ENCODE measurements around the gene MAP4K3. TPM values are rescaled to one million over a fixed set of nuclear protein-coding genes. Genes with fewer than 3 reads are reported as not detected.
"Not testable (repeated sequence)": the region's sequence is repeated elsewhere in the genome, so short reads cannot be mapped to it uniquely, and the experiment has no call there.

The MAP4K3 gene
- total and polyA plus RNA-seq, 2 of the 4 experiments (the other 2 are of a cell fraction) = 13.2 to 32.6 TPM

GRCh38 chr2:39321056-39322035 lies 115.7 kb downstream of the MAP4K3 start:
- H3K4me3 ChIP-seq (ENCODE audit: insufficient read depth, low read depth, low read length); H2BK5ac ChIP-seq (ENCODE audit: low read depth, low read length, poor library complexity, severe bottlenecking); H3K14ac ChIP-seq (replicated peaks; ENCODE audit: low read depth, low read length); H2BK120ac ChIP-seq (ENCODE audit: low read depth, low read length); H3K9ac ChIP-seq (ENCODE audit: low read depth, low read length); H3K9me1 ChIP-seq (ENCODE audit: insufficient read depth, low read length); H2BK20ac ChIP-seq (ENCODE audit: low read depth, low read length); POLR2A ChIA-PET (ENCODE audit: unreplicated experiment); H2AK5ac ChIP-seq (ENCODE audit: low read depth, low read length); H2AFZ ChIP-seq (replicated peaks; ENCODE audit: low read length, poor library complexity); H3K36me3 ChIP-seq (ENCODE audit: control insufficient read depth, insufficient read depth, low read length); H3K18ac ChIP-seq (ENCODE audit: low read depth, low read length); DNase-seq; dilution Hi-C loops (cut with HindIII; ENCODE audit: low sequenced_read_pairs, unreplicated experiment); H4K8ac ChIP-seq (ENCODE audit: low read depth in 2 of 2, low read length in 2 of 2); H2AK9ac ChIP-seq (replicated peaks; ENCODE audit: low read depth, low read length, poor library complexity); intact Hi-C loops (cut with micrococcal nuclease); ATAC-seq (ENCODE audit: low read depth); H4K5ac ChIP-seq (ENCODE audit: low read depth, low read length); BruUV-seq (replicated peaks); H4K20me1 ChIP-seq (ENCODE audit: insufficient read depth, low read length); H3K56ac ChIP-seq (ENCODE audit: extremely low read depth, insufficient read depth, low read length); H3K27me3 ChIP-seq (ENCODE audit: control insufficient read depth, insufficient read depth, low read length); H4K91ac ChIP-seq (ENCODE audit: insufficient read depth, low read depth, low read length); H3K4ac ChIP-seq (ENCODE audit: low read depth, low read length); H3K9me3 ChIP-seq (ENCODE audit: control insufficient read depth, insufficient read depth, low read length); in situ Hi-C loops (cut with MboI; ENCODE audit: low sequenced_read_pairs); H2BK15ac ChIP-seq (ENCODE audit: low read depth, low read length); CTCF ChIA-PET; H3K27ac ChIP-seq (ENCODE audit: insufficient read depth, low read length); H3K4me2 ChIP-seq (ENCODE audit: low read depth, low read length); H3K4me1 ChIP-seq (ENCODE audit: control insufficient read depth, insufficient read depth, low read length); H3K23ac ChIP-seq (ENCODE audit: low read depth, low read length): not testable (repeated sequence)
- 100% methylated on average over 1 of the region's 16 CpGs; no CpG with 5 or more reads in 1 of the 2 experiments for WGBS, 2 experiments (ENCODE audit: extremely low coverage in 2 of 2, insufficient read length in 1 of 2)
- H3K79me1 ChIP-seq (ENCODE audit: low read depth in 1 of 2, low read length in 2 of 2) = peaks cover 17 to 18% of the 10 kb centered on the region in 2 experiments

All from IMR-90 (cell line).